HepG2 (cell line): ENCODE measurements around the gene ERMARD. TPM values are rescaled to one million over a fixed set of nuclear protein-coding genes. Genes with fewer than 3 reads are reported as not detected.

Experiments used
- ATAC-seq: fragments of 200-7000 bp; cut with Tn5 transposase; 3 replicates; pipeline ENCODE4 v1.9.1; 2020; ENCODE audit warnings: mild to moderate bottlenecking, moderate library complexity
- BruUV-seq: library from RNA; stranded (reverse); fragments of 400-500 nt; replicated peaks from 2 replicates; lab custom pipeline; 2021; lab: Mats Ljungman, UMichigan
- CTCF ChIA-PET: fragments of 300-600 bp; formaldehyde crosslinking; extraction: SDS; loops from one replicate; lab custom pipeline; 2021; ENCODE audit warnings: low total read pairs, inconsistent platforms, low intra/inter-chr PET ratio; lab: Yijun Ruan, JAX
- POLR2A ChIA-PET: fragments of 350-600 bp; sonication (Branson Sonifier 250); formaldehyde crosslinking; loops from one replicate; lab custom pipeline; 2020; ENCODE audit warnings: antibody characterized with exemption, inconsistent platforms; lab: Yijun Ruan, JAX
- DNase-seq: peaks from one replicate; pipeline ENCODE4 v3.0.0-alpha.2; 2015; ENCODE audit warnings: low spot score
- FAIRE-seq: peaks from 3 replicates; lab custom pipeline; 2011; peaks lifted over from hg19 to GRCh38; lab: Jason Lieb, UNC
- H2AFZ ChIP-seq: one replicate; pipeline ENCODE4 v1.6.1; 2011; ENCODE audit warnings: low read length, inconsistent platforms
- H3K27ac ChIP-seq: fragments of 300-600 bp; 3 replicates; pipeline ENCODE4 v1.8.0; 2011; ENCODE audit warnings: mixed run types, mild to moderate bottlenecking, mixed read lengths, low read length, inconsistent platforms; ENCODE audit not compliant: insufficient read depth; ENCODE audit errors: extremely low read length
- H3K27me3 ChIP-seq, 2 experiments: fragments of 200-600 bp in 1 of 2; 2 replicates in 1 of 2; 3 replicates in 1 of 2; pipeline versions ENCODE4 v1.6.0 to v1.8.0; 2011; ENCODE audit warnings: low read length in 2 of 2, mild to moderate bottlenecking in 2 of 2, moderate library complexity in 2 of 2, inconsistent platforms in 1 of 2; ENCODE audit not compliant: insufficient read depth in 2 of 2, control insufficient read depth in 1 of 2
- H3K36me3 ChIP-seq, 2 experiments: fragments of 200-600 bp in 1 of 2; replicated peaks in 1 of 2; 2 replicates in 1 of 2; 3 replicates in 1 of 2; pipeline versions ENCODE4 v1.5.1 to v1.8.0; 2011; ENCODE audit warnings: low read length in 2 of 2, inconsistent platforms in 1 of 2; ENCODE audit not compliant: insufficient read depth in 2 of 2, control insufficient read depth in 1 of 2
- H3K4me1 ChIP-seq: 2 replicates; pipeline ENCODE4 v1.5.1; 2012; ENCODE audit warnings: low read length, inconsistent platforms; ENCODE audit not compliant: insufficient read depth
- H3K4me2 ChIP-seq: 2 replicates; pipeline ENCODE4 v1.6.0; 2011; ENCODE audit warnings: low read depth, low read length, inconsistent platforms
- H3K4me3 ChIP-seq, 3 experiments: fragments of 200-600 bp in 1 of 3; sonication (generic), shearing (Covaris generic) in 1 of 3; replicated peaks in 1 of 3; 2 replicates each; pipeline ENCODE4 v1.5.1; 2011 to 2016; ENCODE audit warnings: low read length in 3 of 3, inconsistent platforms in 2 of 3, low read depth in 2 of 3, mild to moderate bottlenecking in 2 of 3, control low read depth in 1 of 3, mixed read lengths in 1 of 3; ENCODE audit not compliant: insufficient read depth in 1 of 3
- H3K79me2 ChIP-seq: one replicate; pipeline ENCODE4 v1.6.1; 2011; ENCODE audit warnings: low read length, inconsistent platforms; ENCODE audit not compliant: insufficient read depth
- H3K9ac ChIP-seq: 2 replicates; pipeline ENCODE4 v1.6.0; 2011; ENCODE audit warnings: mild to moderate bottlenecking, low read depth, low read length, inconsistent platforms; ENCODE audit not compliant: insufficient read depth
- H3K9me3 ChIP-seq: 2 replicates; pipeline ENCODE4 v1.5.1; 2012; ENCODE audit warnings: mild to moderate bottlenecking, low read length
- H4K20me1 ChIP-seq: 2 replicates; pipeline ENCODE4 v1.6.0; 2011; ENCODE audit warnings: inconsistent platforms, mild to moderate bottlenecking, low read length, moderate library complexity; ENCODE audit not compliant: insufficient read depth
- AGO1 ChIP-seq: fragments of 200-400 bp; formaldehyde crosslinking; IDR thresholded peaks from 2 replicates; pipeline ENCODE4 v1.6.1; 2017; ENCODE audit warnings: mild to moderate bottlenecking, low read depth, low read length, moderate library complexity; ENCODE audit not compliant: poor library complexity, severe bottlenecking
- ARNT ChIP-seq: fragments of 450-650 bp; IDR thresholded peaks from 2 replicates; pipeline ENCODE4 v1.6.1; 2017
- DNMT3B ChIP-seq: conservative IDR thresholded peaks from 2 replicates; pipeline ENCODE4 v1.6.1; 2016; ENCODE audit warnings: missing biosample characterization, control low read depth
- FIP1L1 ChIP-seq: fragments of 200-400 bp; formaldehyde crosslinking; IDR thresholded peaks from 2 replicates; pipeline ENCODE4 v1.6.1; 2018; ENCODE audit warnings: low read depth, mild to moderate bottlenecking, low read length, moderate library complexity, borderline replicate concordance; ENCODE audit not compliant: insufficient read depth
- FOXA1 ChIP-seq, 2 experiments: fragments of 450-650 bp in 1 of 2; sonication (generic) in 1 of 2; formaldehyde crosslinking in 1 of 2; IDR thresholded peaks; 2 replicates each; pipeline versions ENCODE4 v1.4.0 to v1.6.1; 2016 to 2020; ENCODE audit warnings: missing genetic modification reagents in 1 of 2
- HMGXB4 ChIP-seq, 2 experiments: sonication (generic) in 1 of 2; formaldehyde crosslinking in 1 of 2; IDR thresholded peaks; 2 replicates each; pipeline versions ENCODE4 v1.4.0 to v1.6.1; 2018 to 2020; ENCODE audit warnings: missing genetic modification reagents in 2 of 2, borderline replicate concordance in 1 of 2, low read depth in 1 of 2, mild to moderate bottlenecking in 1 of 2, missing biosample characterization in 1 of 2
- KDM1A ChIP-seq: IDR thresholded peaks from 2 replicates; pipeline ENCODE4 v1.6.1; 2016; ENCODE audit warnings: missing compliant biosample characterization
- MED13 ChIP-seq: sonication (generic); formaldehyde crosslinking; IDR thresholded peaks from 2 replicates; pipeline ENCODE4 v1.5.0; 2020; ENCODE audit warnings: missing genetic modification reagents
- MYPOP ChIP-seq: sonication (generic); formaldehyde crosslinking; IDR thresholded peaks from 2 replicates; pipeline ENCODE4 v1.8.1; 2023; ENCODE audit warnings: mild to moderate bottlenecking, moderate library complexity, missing genetic modification reagents
- PLRG1 ChIP-seq: fragments of 450-650 bp; conservative IDR thresholded peaks from 2 replicates; pipeline ENCODE4 v1.6.1; 2016
- SMYD3 ChIP-seq: sonication (generic); formaldehyde crosslinking; IDR thresholded peaks from 2 replicates; pipeline ENCODE4 v1.8.1; 2023; ENCODE audit warnings: mild to moderate bottlenecking, missing genetic modification reagents
- SRSF9 ChIP-seq: fragments of 200-400 bp; formaldehyde crosslinking; IDR thresholded peaks from 2 replicates; pipeline ENCODE4 v1.6.1; 2018; ENCODE audit warnings: borderline replicate concordance, mild to moderate bottlenecking, low read depth, low read length; ENCODE audit not compliant: insufficient read depth, poor library complexity, severe bottlenecking
- TOPORS ChIP-seq: sonication (generic); formaldehyde crosslinking; IDR thresholded peaks from 2 replicates; pipeline ENCODE4 v1.8.0; 2023; ENCODE audit warnings: mild to moderate bottlenecking, missing genetic modification reagents
- ZNF121 ChIP-seq: sonication (generic); formaldehyde crosslinking; IDR thresholded peaks from 2 replicates; pipeline ENCODE4 v1.5.0; 2020; ENCODE audit warnings: mild to moderate bottlenecking, missing genetic modification reagents
- ZNF235 ChIP-seq: sonication (generic); formaldehyde crosslinking; IDR thresholded peaks from 2 replicates; pipeline ENCODE4 v1.8.1; 2023; ENCODE audit warnings: mild to moderate bottlenecking, missing genetic modification reagents, borderline replicate concordance
- ZNF260 ChIP-seq: sonication (generic); formaldehyde crosslinking; IDR thresholded peaks from 2 replicates; pipeline ENCODE4 v1.4.0; 2020; ENCODE audit warnings: missing genetic modification reagents, low read depth, mild to moderate bottlenecking, borderline replicate concordance
- ZNF350 ChIP-seq: sonication (generic); formaldehyde crosslinking; IDR thresholded peaks from 2 replicates; pipeline ENCODE4 v1.4.0; 2020; ENCODE audit warnings: mild to moderate bottlenecking, low read depth, missing genetic modification reagents, borderline replicate concordance
- ZNF431 ChIP-seq: sonication (generic); formaldehyde crosslinking; IDR thresholded peaks from 2 replicates; pipeline ENCODE4 v1.9.0; 2022; ENCODE audit warnings: missing genetic modification reagents, low read depth, mild to moderate bottlenecking, borderline replicate concordance
- ZNF501 ChIP-seq: sonication (generic); formaldehyde crosslinking; IDR thresholded peaks from 2 replicates; pipeline ENCODE4 v1.5.1; 2020; ENCODE audit warnings: mild to moderate bottlenecking, moderate library complexity, missing genetic modification reagents
- ZNF883 ChIP-seq: sonication (generic); formaldehyde crosslinking; IDR thresholded peaks from 2 replicates; pipeline ENCODE4 v1.5.1; 2020; ENCODE audit warnings: mild to moderate bottlenecking, missing genetic modification reagents; ENCODE audit errors: not compliant biosample characterization
- WGBS: methylation state at CpG from one replicate; pipeline ENCODE4 v1.1.6; 2017; ENCODE audit warnings: low lambda C conversion rate; 5-methylcytosine and 5-hydroxymethylcytosine counted together
- in situ Hi-C: cut with HindIII; loops from 2 replicates; pipeline ENCODE4 v1.10.0; 2017; ENCODE audit warnings: low pct_unique_long_range_greater_than_20kb; ENCODE audit not compliant: extremely low pct_ligation_motif_present
- intact Hi-C: fragments of 100-400 bp; cut with micrococcal nuclease; formaldehyde crosslinking; loops from one replicate; pipeline ENCODE4 v1.10.0; 2022; ENCODE audit not compliant: unreplicated experiment
- polyA plus RNA-seq, 8 experiments: library from polyadenylated mRNA; depleted of rRNA in 3 of 8; stranded (reverse) in 7 of 8; unstranded in 1 of 8; fragments of >200 nt; fragmentation: Illumina TruSeq in 4 of 8; extraction: Trizol in 4 of 8; gene quantifications; 2 replicates each; pipeline versions ENCODE4 v1.2.1 to v1.2.3, GENCODE V29; 2011 to 2016; ENCODE audit warnings: low read depth in 4 of 8, missing spikeins in 1 of 8, mixed read lengths in 1 of 8; ENCODE audit not compliant: insufficient read depth in 1 of 8
- total RNA-seq, 5 experiments: library from RNA; depleted of rRNA; stranded (reverse); fragments of >200 nt; fragmentation: Illumina TruSeq; extraction: Trizol; gene quantifications; 2 replicates each; pipeline ENCODE4 v1.2.3, GENCODE V29; 2016; ENCODE audit warnings: low read depth in 1 of 5

The ERMARD gene
- total and polyA plus RNA-seq, 2 of the 13 experiments (the other 11 are each of a cell fraction or from before 2014, with no cell fraction given) = 8.8 to 10.7 TPM

GRCh38 chr6:169798764-169799473 lies 47.5 kb downstream of the ERMARD start (continued):
- TF ChIP-seq MYPOP = 0 out of 2 replicates have a peak, but pooled peaks have one; percentile 37
- TF ChIP-seq DNMT3B (CRISPR knock-in tag) = no peak
- TF ChIP-seq ZNF260 (CRISPR knock-in tag) = no peak
- no peak for TF ChIP-seq ARNT
- no peak for TF ChIP-seq AGO1
- no peak for TF ChIP-seq SMYD3
- TF ChIP-seq ZNF235 = no peak
- TF ChIP-seq KDM1A (CRISPR knock-in tag) = no peak
- TF ChIP-seq PLRG1 = no peak
- no peak for TF ChIP-seq FIP1L1

GRCh38 chr6:169799474-169799926 lies 48.1 kb downstream of the ERMARD start:
- Histone ChIP-seq H3K4me2 (peak overlapping the region; percentile 99), H3K36me3 (no peaks in the 10 kb centered on the region), H3K27ac (peak overlapping the region; percentile 82), H3K4me3 (peak overlapping the region; percentile 25 to 74 (median 26); a peak in 4 of 6 replicates), H3K27me3 (no peaks in the 10 kb centered on the region), H3K9ac (peak overlapping the region; percentile 65), H3K4me1 (peaks cover 93% of the 10 kb centered on the region), H3K79me2 (peaks cover 11% of the 10 kb centered on the region), H4K20me1 (no peaks in the 10 kb centered on the region), H2AFZ (no peak overlapping the region), H3K9me3 (no peaks in the 10 kb centered on the region)
- WGBS = 5% methylated on average over 7 of the region's 7 CpGs
- peak; percentile 63 for FAIRE-seq
- intact Hi-C loops = loop anchor here (1.0 to 5.0 kb wide), 5 partner anchors 9 to 733 kb away; partner anchors contain the start of genes DYNLT2, ERMARD and PHF10
- DNase-seq = peak; percentile 95
- ChIA-PET CTCF (interaction anchor here (1.5 kb wide), 1 partner anchor 10 kb away, joined by 4 read pairs; no protein-coding TSS in a partner anchor), POLR2A (interaction anchor here (0.7 to 8.7 kb wide), 12 partner anchors 8 to 785 kb away, joined by 3 to 198 read pairs (median 8); partner anchors contain the start of genes C6orf120, DYNLT2, ERMARD and PDCD2)
- no TSS peak for BruUV-seq
- in situ Hi-C loops = no loop called here
- peak; percentile 76 for ATAC-seq
- TF ChIP-seq SMYD3 (no peak), ZNF883 (no peak), SRSF9 (no peak), ZNF501 (no peak), FOXA1 (IDR thresholded peaks at IDR 0.05) (no peak), FOXA1 (CRISPR knock-in tag; IDR thresholded peaks at IDR 0.05) (peak; percentile 89), ZNF350 (CRISPR knock-in tag) (no peak; the same call in 1 of the 2 replicates), ZNF121 (CRISPR knock-in tag) (0 out of 2 replicates have a peak, but pooled peaks have one; percentile 24), MED13 (CRISPR knock-in tag) (peak; percentile 8; the same call in 1 of the 2 replicates), TOPORS (CRISPR knock-in tag) (no peak), ZNF431 (CRISPR knock-in tag) (no peak), HMGXB4 (CRISPR knock-in tag; IDR thresholded peaks at IDR 0.05; ENCODE audit: borderline replicate concordance in 1 of 2, low read depth in 1 of 2) (peak; percentile 40 to 58; a peak in 2 of 4 replicates)
